ENCODE results near the gene C17orf107. TPM values are rescaled to one million over a fixed set of nuclear protein-coding genes. Genes with fewer than 3 reads are reported as not detected.

The C17orf107 gene
- total RNA-seq, 1 donor from 2014 or later, result 1.8 TPM

- H3K4me3 Mint-ChIP-seq (ENCODE audit: unreplicated experiment), result no peak overlapping the region
- no peak for DNase-seq (ENCODE audit: low spot score)
Measured at GRCh38 chr17:4858882-4859260, 40.5 kb upstream of the C17orf107 start.

DNA sequence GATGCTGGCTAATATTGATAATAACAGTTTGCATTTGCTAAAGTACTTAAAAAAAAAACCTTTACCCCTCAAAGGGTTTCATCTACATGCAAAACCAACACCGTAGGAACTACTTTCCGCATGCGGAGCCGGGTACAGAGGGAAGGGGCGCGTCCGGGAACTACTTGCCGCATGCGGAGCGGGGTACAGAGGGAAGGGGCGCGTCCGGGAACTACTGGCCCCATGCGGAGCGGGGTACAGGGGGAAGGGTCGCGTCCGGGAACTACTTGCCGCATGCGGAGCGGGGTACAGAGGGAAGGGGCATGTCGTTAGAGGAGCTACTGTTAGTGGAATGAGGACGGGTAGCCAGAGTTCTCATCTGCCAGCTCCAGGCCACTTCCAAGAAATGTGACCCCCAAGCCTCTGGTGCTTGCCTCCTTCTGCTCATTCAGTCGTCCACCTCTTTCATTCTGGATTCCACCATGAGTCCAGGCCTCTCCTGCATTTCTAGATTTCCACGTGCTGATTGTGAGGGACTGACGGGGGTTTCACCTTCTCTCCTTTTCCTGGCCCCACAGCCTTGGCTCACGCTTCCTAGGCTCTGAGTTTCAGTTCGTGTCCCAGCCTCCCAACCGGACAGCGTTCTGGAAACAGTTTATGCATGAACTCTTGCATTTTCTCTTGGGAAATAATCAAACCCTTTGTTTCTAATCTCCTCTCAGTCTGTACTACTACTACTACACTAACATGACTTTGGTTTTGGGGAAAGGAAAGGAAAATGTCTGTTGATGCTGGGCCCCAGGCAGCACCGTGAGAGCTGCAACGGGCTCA is 39.3 kb upstream of the C17orf107 start:
- no peak for DNase-seq (ENCODE audit: low spot score)
- Mint-ChIP-seq H3K27me3 (ENCODE audit: low read depth) (no peaks in the 10 kb centered on the region), H3K4me1 (ENCODE audit: low read depth) (peaks cover 30% of the 10 kb centered on the region), H3K4me3 (ENCODE audit: unreplicated experiment) (no peak overlapping the region), H3K9me3 (ENCODE audit: low read depth) (no peaks in the 10 kb centered on the region), H3K36me3 (ENCODE audit: low read depth) (peaks cover 5% of the 10 kb centered on the region), H3K27ac (ENCODE audit: unreplicated experiment) (no peak overlapping the region)
- TF ChIP-seq CTCF (IDR thresholded peaks at IDR 0.05), result no peak

More at GRCh38 chr17:4858882-4859260, 40.5 kb upstream of the C17orf107 start:
- Mint-ChIP-seq H3K4me1 (ENCODE audit: low read depth) (peaks cover 39% of the 10 kb centered on the region), H3K36me3 (ENCODE audit: low read depth) (peaks cover 8% of the 10 kb centered on the region), H3K27me3 (ENCODE audit: low read depth) (no peaks in the 10 kb centered on the region), H3K9me3 (ENCODE audit: low read depth) (no peaks in the 10 kb centered on the region), H3K27ac (ENCODE audit: unreplicated experiment) (peak overlapping the region; percentile 80)
- TF ChIP-seq CTCF (IDR thresholded peaks at IDR 0.05), result no peak

DNA sequence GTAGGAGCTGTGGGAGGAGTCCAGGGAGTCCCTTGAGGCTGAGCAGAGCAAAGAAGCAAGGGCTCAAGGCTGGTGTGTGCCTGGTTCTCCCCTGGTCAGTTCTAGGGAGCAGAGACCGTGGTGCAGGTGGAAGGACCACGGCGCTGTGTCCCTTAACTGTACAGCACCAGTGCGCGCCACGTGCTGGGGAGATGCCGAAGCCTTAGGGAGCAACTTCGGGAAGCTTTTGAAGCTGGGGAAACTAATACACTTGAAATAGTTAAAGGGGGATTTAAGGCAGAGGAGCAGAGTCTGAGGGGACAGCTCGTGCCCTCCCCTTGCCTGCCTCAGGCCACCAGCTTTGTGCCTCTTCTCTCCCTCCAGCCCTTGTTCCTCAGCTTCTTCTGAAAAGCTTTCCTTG is 38.7 kb upstream of the C17orf107 start:
- no peak for DNase-seq (ENCODE audit: low spot score)
- TF ChIP-seq CTCF (IDR thresholded peaks at IDR 0.05), result no peak
- H3K36me3 Mint-ChIP-seq (ENCODE audit: low read depth), result peaks cover 5% of the 10 kb centered on the region
- H3K27ac Mint-ChIP-seq (ENCODE audit: unreplicated experiment), result no peak overlapping the region
- H3K9me3 Mint-ChIP-seq (ENCODE audit: low read depth), result no peaks in the 10 kb centered on the region
- no peaks in the 10 kb centered on the region for H3K27me3 Mint-ChIP-seq (ENCODE audit: low read depth)
- H3K4me3 Mint-ChIP-seq (ENCODE audit: unreplicated experiment), result no peak overlapping the region
- peaks cover 30% of the 10 kb centered on the region for H3K4me1 Mint-ChIP-seq (ENCODE audit: low read depth)

DNA sequence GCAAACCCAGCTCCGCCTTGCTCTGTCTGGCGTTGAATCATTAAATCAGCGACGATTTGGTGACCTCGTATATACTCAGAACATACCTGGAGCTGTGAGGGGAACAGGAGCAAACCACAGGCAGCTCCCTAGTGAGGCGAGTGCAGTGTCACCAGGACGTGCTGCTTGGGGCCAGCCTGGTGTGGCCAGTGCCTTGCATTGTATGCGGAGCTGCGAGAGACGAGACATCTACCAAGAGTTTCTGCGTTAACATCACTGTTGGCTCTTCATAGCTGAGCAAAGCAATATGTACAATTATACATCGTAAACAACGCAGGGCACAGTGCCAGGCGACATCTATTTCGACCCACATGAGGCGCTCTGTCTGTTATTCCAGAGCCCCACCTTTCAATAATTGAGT is 38.3 kb upstream of the C17orf107 start:
- Mint-ChIP-seq H3K27ac (ENCODE audit: unreplicated experiment) (no peak overlapping the region), H3K27me3 (ENCODE audit: low read depth) (no peaks in the 10 kb centered on the region), H3K36me3 (ENCODE audit: low read depth) (peaks cover 4% of the 10 kb centered on the region), H3K9me3 (ENCODE audit: low read depth) (no peaks in the 10 kb centered on the region), H3K4me1 (ENCODE audit: low read depth) (peaks cover 30% of the 10 kb centered on the region), H3K4me3 (ENCODE audit: unreplicated experiment) (no peak overlapping the region)
- DNase-seq (ENCODE audit: low spot score), result no peak
- no peak for TF ChIP-seq CTCF (IDR thresholded peaks at IDR 0.05)

DNA sequence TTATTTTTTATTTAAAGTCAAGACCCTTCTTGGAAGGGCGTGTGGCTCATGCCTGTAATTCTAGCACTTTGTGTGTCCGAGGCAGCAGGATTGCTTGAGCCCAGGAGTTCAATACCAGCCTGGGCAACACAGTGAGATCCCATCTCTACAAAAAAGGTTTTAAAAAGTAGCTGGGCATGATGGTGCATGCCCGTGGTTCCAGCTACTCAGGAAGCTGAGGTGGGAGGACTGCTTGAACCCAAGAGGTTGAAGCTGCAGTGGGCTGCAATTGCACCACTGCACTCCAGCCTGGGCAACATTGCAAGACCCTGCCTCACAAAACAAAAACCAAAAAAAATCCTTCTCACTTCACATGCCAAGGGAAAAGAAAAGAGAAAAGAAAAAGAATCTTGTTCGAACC is 36.6 kb upstream of the C17orf107 start:
- Mint-ChIP-seq H3K9me3 (ENCODE audit: low read depth) (no peaks in the 10 kb centered on the region), H3K27ac (ENCODE audit: unreplicated experiment) (no peak overlapping the region), H3K27me3 (ENCODE audit: low read depth) (no peaks in the 10 kb centered on the region), H3K4me3 (ENCODE audit: unreplicated experiment) (no peak overlapping the region), H3K4me1 (ENCODE audit: low read depth) (peaks cover 22% of the 10 kb centered on the region), H3K36me3 (ENCODE audit: low read depth) (peaks cover 2% of the 10 kb centered on the region)
- no peak for DNase-seq (ENCODE audit: low spot score)
- TF ChIP-seq CTCF (IDR thresholded peaks at IDR 0.05), result no peak
